Measurements from ENCODE around the gene IL1RAPL2.

Gene IL1RAPL2

GRCh38 chrX:105462186-105462585 lies 896.2 kb downstream of the IL1RAPL2 start:
- no peaks in the 10 kb centered on the region for H3F3A ChIP-seq (ENCODE audit: control insufficient read depth, insufficient read depth)
- H3K4me2 ChIP-seq (ENCODE audit: low read length): no peak overlapping the region
- H3K9me3 ChIP-seq (ENCODE audit: control insufficient read depth, insufficient read depth, low read length): no peaks in the 10 kb centered on the region
- H3K9me2 ChIP-seq (replicated peaks; ENCODE audit: control insufficient read depth, low read length): no peaks in the 10 kb centered on the region
- no peak overlapping the region for H3K4me3 ChIP-seq (ENCODE audit: low read length)
- H3K27ac ChIP-seq (ENCODE audit: low read depth, low read length): no peak overlapping the region
- H3K27me3 ChIP-seq (ENCODE audit: control insufficient read depth, low read length): no peaks in the 10 kb centered on the region
- TF ChIP-seq CTCF (IDR thresholded peaks at IDR 0.05; ENCODE audit: low read depth, low read length, poor library complexity, severe bottlenecking) (no peak), EZH2phosphoT487 (IDR thresholded peaks at IDR 0.05; ENCODE audit: borderline replicate concordance, low read length) (no peak)
- H4K20me1 ChIP-seq (ENCODE audit: control insufficient read depth, insufficient read depth, low read depth, low read length): no peaks in the 10 kb centered on the region
- no peaks in the 10 kb centered on the region for H3K4me1 ChIP-seq (ENCODE audit: control insufficient read depth, low read length)
- no peaks in the 10 kb centered on the region for H3K79me2 ChIP-seq (ENCODE audit: control insufficient read depth, low read length)
- no peaks in the 10 kb centered on the region for H3K36me3 ChIP-seq (ENCODE audit: control insufficient read depth, low read length)

- Histone ChIP-seq H3F3A (ENCODE audit: control insufficient read depth, insufficient read depth) (no peaks in the 10 kb centered on the region), H4K20me1 (ENCODE audit: control insufficient read depth, insufficient read depth, low read depth, low read length) (no peaks in the 10 kb centered on the region), H3K79me2 (ENCODE audit: control insufficient read depth, low read length) (no peaks in the 10 kb centered on the region), H3K4me2 (ENCODE audit: low read length) (no peak overlapping the region), H3K27ac (ENCODE audit: low read depth, low read length) (no peak overlapping the region), H3K4me3 (ENCODE audit: low read length) (no peak overlapping the region), H3K9me2 (replicated peaks; ENCODE audit: control insufficient read depth, low read length) (no peaks in the 10 kb centered on the region), H3K4me1 (ENCODE audit: control insufficient read depth, low read length) (no peaks in the 10 kb centered on the region), H3K27me3 (ENCODE audit: control insufficient read depth, low read length) (no peaks in the 10 kb centered on the region), H3K36me3 (ENCODE audit: control insufficient read depth, low read length) (no peaks in the 10 kb centered on the region), H3K9me3 (ENCODE audit: control insufficient read depth, insufficient read depth, low read length) (no peaks in the 10 kb centered on the region)
- TF ChIP-seq CTCF (IDR thresholded peaks at IDR 0.05; ENCODE audit: low read depth, low read length, poor library complexity, severe bottlenecking) (no peak), EZH2phosphoT487 (IDR thresholded peaks at IDR 0.05; ENCODE audit: borderline replicate concordance, low read length) (no peak)
Measured at GRCh38 chrX:105463473-105463872, 897.5 kb downstream of the IL1RAPL2 start.

- Histone ChIP-seq H3K4me1 (ENCODE audit: control insufficient read depth, low read length) (no peaks in the 10 kb centered on the region), H3K36me3 (ENCODE audit: control insufficient read depth, low read length) (no peaks in the 10 kb centered on the region), H4K20me1 (ENCODE audit: control insufficient read depth, insufficient read depth, low read depth, low read length) (no peaks in the 10 kb centered on the region), H3K4me3 (ENCODE audit: low read length) (no peak overlapping the region), H3K27ac (ENCODE audit: low read depth, low read length) (no peak overlapping the region), H3K79me2 (ENCODE audit: control insufficient read depth, low read length) (no peaks in the 10 kb centered on the region), H3K4me2 (ENCODE audit: low read length) (no peak overlapping the region), H3F3A (ENCODE audit: control insufficient read depth, insufficient read depth) (no peaks in the 10 kb centered on the region), H3K9me2 (replicated peaks; ENCODE audit: control insufficient read depth, low read length) (no peaks in the 10 kb centered on the region), H3K27me3 (ENCODE audit: control insufficient read depth, low read length) (no peaks in the 10 kb centered on the region), H3K9me3 (ENCODE audit: control insufficient read depth, insufficient read depth, low read length) (no peaks in the 10 kb centered on the region)
- TF ChIP-seq EZH2phosphoT487 (IDR thresholded peaks at IDR 0.05; ENCODE audit: borderline replicate concordance, low read length) (no peak), CTCF (IDR thresholded peaks at IDR 0.05; ENCODE audit: low read depth, low read length, poor library complexity, severe bottlenecking) (no peak)
Measured at GRCh38 chrX:105464618-105465017, 898.6 kb downstream of the IL1RAPL2 start.

- Histone ChIP-seq H3K36me3 (ENCODE audit: control insufficient read depth, low read length) (no peaks in the 10 kb centered on the region), H3F3A (ENCODE audit: control insufficient read depth, insufficient read depth) (no peaks in the 10 kb centered on the region), H3K27me3 (ENCODE audit: control insufficient read depth, low read length) (no peaks in the 10 kb centered on the region), H3K27ac (ENCODE audit: low read depth, low read length) (no peak overlapping the region), H3K9me2 (replicated peaks; ENCODE audit: control insufficient read depth, low read length) (no peaks in the 10 kb centered on the region), H3K4me3 (ENCODE audit: low read length) (no peak overlapping the region), H3K79me2 (ENCODE audit: control insufficient read depth, low read length) (no peaks in the 10 kb centered on the region), H3K4me1 (ENCODE audit: control insufficient read depth, low read length) (no peaks in the 10 kb centered on the region), H3K4me2 (ENCODE audit: low read length) (no peak overlapping the region), H3K9me3 (ENCODE audit: control insufficient read depth, insufficient read depth, low read length) (no peaks in the 10 kb centered on the region), H4K20me1 (ENCODE audit: control insufficient read depth, insufficient read depth, low read depth, low read length) (no peaks in the 10 kb centered on the region)
- no peak for TF ChIP-seq EZH2phosphoT487 (IDR thresholded peaks at IDR 0.05; ENCODE audit: borderline replicate concordance, low read length)
- TF ChIP-seq CTCF (IDR thresholded peaks at IDR 0.05; ENCODE audit: low read depth, low read length, poor library complexity, severe bottlenecking): no peak
Measured at GRCh38 chrX:105468741-105469140, 902.7 kb downstream of the IL1RAPL2 start.

Data from DOHH2 (cell line).